Fibroblast of lung (primary cell): ENCODE data around the gene SELL. TPM values are rescaled to one million over a fixed set of nuclear protein-coding genes. Genes with fewer than 3 reads are reported as not detected.
A peak's percentile ranks its signal among the peaks of the same experiment; 100 is the strongest.

ENCODE experiments used
- DNase-seq, 2 donors: peaks; one replicate each; pipeline versions ENCODE4 v3.0.0 to v3.0.0-alpha.2; 2010; ENCODE audit warnings: low read depth in 2 of 2
- H2AFZ ChIP-seq: 2 replicates; pipeline ENCODE4 v1.5.1; 2012; ENCODE audit warnings: low read length, control low read depth, inconsistent platforms
- H3K27ac ChIP-seq: 2 replicates; pipeline ENCODE4 v1.5.1; 2011; ENCODE audit warnings: low read length, control low read depth; ENCODE audit not compliant: insufficient read depth
- H3K27me3 ChIP-seq: 2 replicates; pipeline ENCODE4 v1.5.1; 2011; ENCODE audit warnings: mild to moderate bottlenecking, low read length; ENCODE audit not compliant: control insufficient read depth, insufficient read depth
- H3K36me3 ChIP-seq: 2 replicates; pipeline ENCODE4 v1.5.1; 2011; ENCODE audit warnings: low read length; ENCODE audit not compliant: control insufficient read depth, insufficient read depth
- H3K4me1 ChIP-seq: 2 replicates; pipeline ENCODE4 v1.5.1; 2011; ENCODE audit warnings: low read length; ENCODE audit not compliant: control insufficient read depth, insufficient read depth; ENCODE audit errors: extremely low read depth
- H3K4me2 ChIP-seq: 2 replicates; pipeline ENCODE4 v1.5.1; 2011; ENCODE audit warnings: low read length, control low read depth; ENCODE audit not compliant: insufficient read depth; ENCODE audit errors: extremely low read depth
- H3K4me3 ChIP-seq, 4 experiments: fragments of 200-600 bp in 1 of 4; sonication (generic) in 1 of 4; replicated peaks in 1 of 4; 2 replicates each; pipeline ENCODE4 v1.5.1; 2011 to 2016; ENCODE audit warnings: low read length in 4 of 4, low read depth in 3 of 4, mild to moderate bottlenecking in 3 of 4, control low read depth in 2 of 4, inconsistent platforms in 1 of 4, mixed read lengths in 1 of 4; ENCODE audit not compliant: insufficient read depth in 1 of 4; ENCODE audit errors: control extremely low read depth in 1 of 4
- H3K79me2 ChIP-seq: 2 replicates; pipeline ENCODE4 v1.5.1; 2012; ENCODE audit warnings: mild to moderate bottlenecking, low read length, inconsistent platforms; ENCODE audit not compliant: control insufficient read depth, insufficient read depth
- H3K9ac ChIP-seq: 2 replicates; pipeline ENCODE4 v1.5.1; 2011; ENCODE audit warnings: mild to moderate bottlenecking, low read length, control low read depth; ENCODE audit not compliant: insufficient read depth
- H3K9me3 ChIP-seq: 2 replicates; pipeline ENCODE4 v1.5.1; 2012; ENCODE audit warnings: low read depth, low read length; ENCODE audit not compliant: control insufficient read depth, insufficient read depth
- H4K20me1 ChIP-seq: 2 replicates; pipeline ENCODE4 v1.5.1; 2011; ENCODE audit warnings: low read length; ENCODE audit not compliant: control insufficient read depth, insufficient read depth; ENCODE audit errors: extremely low read depth
- CTCF ChIP-seq, 2 donors: IDR thresholded peaks in 1 of 2; conservative IDR thresholded peaks in 1 of 2; 1 replicate in 1 of 2; 2 replicates in 1 of 2; pipeline ENCODE4 v1.5.1; 2011 to 2012; ENCODE audit warnings: low read length in 2 of 2, control low read depth in 1 of 2, inconsistent platforms in 1 of 2, low read depth in 1 of 2, mild to moderate bottlenecking in 1 of 2
- EZH2 ChIP-seq: IDR thresholded peaks from 2 replicates; pipeline ENCODE4 v1.5.1; 2012; ENCODE audit warnings: low read length, control low read depth, mild to moderate bottlenecking; ENCODE audit errors: missing control alignments
- polyA plus RNA-seq, 2 donors: library from polyadenylated mRNA; depleted of rRNA in 1 of 2; stranded (reverse) in 1 of 2; unstranded in 1 of 2; fragments of >200 nt; gene quantifications; 2 replicates each; pipeline ENCODE4 v1.2.1, GENCODE V29; 2011 to 2012; ENCODE audit warnings: missing spikeins in 1 of 2
- total RNA-seq: library from RNA; depleted of rRNA; stranded (reverse); fragments of >200 nt; gene quantifications from 2 replicates; pipeline ENCODE4 v1.2.1, GENCODE V29; 2014

The SELL gene
- total and polyA plus RNA-seq, 2 donors (not counting 1 experiment from before 2014, with no cell fraction given): 0.06 to 0.17 TPM

- Histone ChIP-seq H4K20me1 (no peaks in the 10 kb centered on the region), H3K27me3 (no peaks in the 10 kb centered on the region), H3K4me2 (peak overlapping the region; percentile 52), H3K4me1 (no peaks in the 10 kb centered on the region), H3K4me3 (no peak overlapping the region), H3K36me3 (no peaks in the 10 kb centered on the region), H2AFZ (no peak overlapping the region), H3K27ac (no peak overlapping the region), H3K9me3 (no peaks in the 10 kb centered on the region), H3K9ac (no peak overlapping the region), H3K79me2 (no peaks in the 10 kb centered on the region)
- no peak for TF ChIP-seq CTCF (conservative IDR thresholded peaks at IDR 0.05 in 1 of 2, IDR thresholded peaks at IDR 0.05 in 1 of 2; ENCODE audit: low read depth in 1 of 2, low read length in 2 of 2)
- no peak for TF ChIP-seq EZH2
- peak; percentile 24 to 87 for DNase-seq
These were observed 30.4 kb upstream of the SELL start for GRCh38 chr1:169741666-169742394.

GRCh38 chr1:169739980-169740379, 28.6 kb upstream of the SELL start:
- DNase-seq: peak; percentile 1 to 32
- no peak overlapping the region for H3K9ac ChIP-seq
- H3K4me3 ChIP-seq: no peak overlapping the region
- no peaks in the 10 kb centered on the region for H3K36me3 ChIP-seq
- H3K9me3 ChIP-seq: no peaks in the 10 kb centered on the region
- H3K27me3 ChIP-seq: no peaks in the 10 kb centered on the region
- no peaks in the 10 kb centered on the region for H4K20me1 ChIP-seq
- no peak overlapping the region for H3K4me2 ChIP-seq
- H3K27ac ChIP-seq: no peak overlapping the region
- TF ChIP-seq EZH2 (no peak), CTCF (conservative IDR thresholded peaks at IDR 0.05 in 1 of 2, IDR thresholded peaks at IDR 0.05 in 1 of 2; ENCODE audit: low read depth in 1 of 2, low read length in 2 of 2) (no peak)
- H3K4me1 ChIP-seq: no peaks in the 10 kb centered on the region
- H3K79me2 ChIP-seq: no peaks in the 10 kb centered on the region
- no peak overlapping the region for H2AFZ ChIP-seq

- no peaks in the 10 kb centered on the region for H3K4me1 ChIP-seq
- no peak within 1 kb of the TSS for H3K27ac ChIP-seq
- no peak for DNase-seq
- no peak within 1 kb of the TSS for H3K4me3 ChIP-seq
- no peak within 1 kb of the TSS for H2AFZ ChIP-seq
- TF ChIP-seq EZH2 (no peak), CTCF (conservative IDR thresholded peaks at IDR 0.05 in 1 of 2, IDR thresholded peaks at IDR 0.05 in 1 of 2; ENCODE audit: low read depth in 1 of 2, low read length in 2 of 2) (no peak)
- no peaks in the 10 kb centered on the region for H3K79me2 ChIP-seq
- H3K27me3 ChIP-seq: peaks cover 2% of the 10 kb centered on the region
- H3K36me3 ChIP-seq: no peaks in the 10 kb centered on the region
- H3K9ac ChIP-seq: no peak within 1 kb of the TSS
- no peak within 1 kb of the TSS for H3K4me2 ChIP-seq
- H3K9me3 ChIP-seq: no peaks in the 10 kb centered on the region
- H4K20me1 ChIP-seq: no peaks in the 10 kb centered on the region
These were observed 22.5 kb upstream of the SELL start, which contains the start of gene SELE for GRCh38 chr1:169733924-169734323. SELE (minus strand) TSS chr1:169734079; CDS start chr1:169733612, 467 bp downstream.
